Peyer's patch (tissue), 4 donors: ENCODE data around the gene IQCK. TPM values are rescaled to one million over a fixed set of nuclear protein-coding genes. Genes with fewer than 3 reads are reported as not detected.

ENCODE experiments used
- DNase-seq, 3 donors: peaks; one replicate each; pipeline ENCODE4 v3.0.0-alpha.2; 2017 to 2019
- H3K27ac ChIP-seq, 4 donors: fragments of 200-600 bp; sonication (generic); one replicate each; pipeline ENCODE4 v1.5.1; 2016 to 2019
- H3K27me3 ChIP-seq, 2 donors: fragments of 200-600 bp; sonication (generic); one replicate each; pipeline ENCODE4 v1.5.1; 2019
- H3K36me3 ChIP-seq, 3 donors: fragments of 200-600 bp; sonication (generic); one replicate each; pipeline ENCODE4 v1.5.1; 2016 to 2019
- H3K4me1 ChIP-seq, 4 donors: fragments of 200-600 bp; sonication (generic); one replicate each; pipeline ENCODE4 v1.5.1; 2016 to 2019
- H3K4me3 ChIP-seq, 4 donors: fragments of 200-600 bp; sonication (generic); 1 replicate in 3 of 4; 2 replicates in 1 of 4; pipeline ENCODE4 v1.5.1; 2016 to 2019; ENCODE audit warnings: mild to moderate bottlenecking in 1 of 4
- H3K9me3 ChIP-seq, 4 donors: fragments of 200-600 bp; sonication (generic); one replicate each; pipeline ENCODE4 v1.5.1; 2016 to 2019; ENCODE audit warnings: mild to moderate bottlenecking in 1 of 4
- POLR2A ChIP-seq, 2 donors: fragments of 450-650 bp; IDR thresholded peaks; one replicate each; pipeline ENCODE4 v1.5.1; 2017; ENCODE audit warnings: antibody characterized with exemption in 2 of 2, mild to moderate bottlenecking in 2 of 2, moderate library complexity in 2 of 2
- total RNA-seq, 4 donors: library from RNA; depleted of rRNA; stranded (reverse); fragments of >200 nt; gene quantifications; one replicate each; pipeline ENCODE4 v1.1.0, GENCODE V29; 2016
- TF ChIP-seq, protein P1 (sequence below), 6 experiments: fragments of 450-650 bp in 4 of 6; fragments of 200-600 bp in 2 of 6; sonication (generic) in 1 of 6; IDR thresholded peaks; one replicate each; pipeline ENCODE4 v1.5.1; 2017 to 2019; ENCODE audit warnings: antibody characterized with exemption in 6 of 6, mild to moderate bottlenecking in 3 of 6, moderate library complexity in 1 of 6

IQCK gene
- total RNA-seq, 4 donors from 2014 or later: 8.2 to 42.9 (median 10.3) TPM

GRCh38 chr16:19776147-19776546 lies 58.1 kb downstream of the IQCK start:
- no peak overlapping the region for H3K4me3 ChIP-seq
- H3K27ac ChIP-seq: no peak overlapping the region
- no peaks in the 10 kb centered on the region for H3K4me1 ChIP-seq
- DNase-seq: no peak
- no peaks in the 10 kb centered on the region for H3K36me3 ChIP-seq
- TF ChIP-seq, protein P1, sequence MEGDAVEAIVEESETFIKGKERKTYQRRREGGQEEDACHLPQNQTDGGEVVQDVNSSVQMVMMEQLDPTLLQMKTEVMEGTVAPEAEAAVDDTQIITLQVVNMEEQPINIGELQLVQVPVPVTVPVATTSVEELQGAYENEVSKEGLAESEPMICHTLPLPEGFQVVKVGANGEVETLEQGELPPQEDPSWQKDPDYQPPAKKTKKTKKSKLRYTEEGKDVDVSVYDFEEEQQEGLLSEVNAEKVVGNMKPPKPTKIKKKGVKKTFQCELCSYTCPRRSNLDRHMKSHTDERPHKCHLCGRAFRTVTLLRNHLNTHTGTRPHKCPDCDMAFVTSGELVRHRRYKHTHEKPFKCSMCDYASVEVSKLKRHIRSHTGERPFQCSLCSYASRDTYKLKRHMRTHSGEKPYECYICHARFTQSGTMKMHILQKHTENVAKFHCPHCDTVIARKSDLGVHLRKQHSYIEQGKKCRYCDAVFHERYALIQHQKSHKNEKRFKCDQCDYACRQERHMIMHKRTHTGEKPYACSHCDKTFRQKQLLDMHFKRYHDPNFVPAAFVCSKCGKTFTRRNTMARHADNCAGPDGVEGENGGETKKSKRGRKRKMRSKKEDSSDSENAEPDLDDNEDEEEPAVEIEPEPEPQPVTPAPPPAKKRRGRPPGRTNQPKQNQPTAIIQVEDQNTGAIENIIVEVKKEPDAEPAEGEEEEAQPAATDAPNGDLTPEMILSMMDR (IDR thresholded peaks at IDR 0.05): no peak
- TF ChIP-seq POLR2A (IDR thresholded peaks at IDR 0.05): no peak
- H3K27me3 ChIP-seq: no peaks in the 10 kb centered on the region
- no peaks in the 10 kb centered on the region for H3K9me3 ChIP-seq

DNA sequence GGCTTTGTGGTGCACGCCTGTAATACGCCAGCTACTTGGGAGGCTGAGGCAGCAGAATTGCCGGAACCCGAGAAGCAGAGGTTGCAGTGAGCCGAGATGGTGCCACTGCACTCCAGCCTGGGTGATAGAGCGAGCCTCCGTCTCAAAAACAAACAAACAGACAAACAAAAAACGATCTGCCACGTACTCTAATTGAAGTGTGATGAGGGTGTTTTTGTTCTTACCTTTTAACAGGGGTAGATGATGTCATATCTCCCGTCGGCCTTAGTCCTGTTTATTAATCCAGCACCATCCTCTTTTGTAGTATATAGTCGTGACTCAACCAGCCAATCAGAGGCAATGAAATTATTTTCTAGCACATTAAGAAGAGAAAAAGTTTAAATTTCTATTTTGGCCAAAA lies 58.5 kb downstream of the IQCK start:
- Histone ChIP-seq H3K4me1 (no peaks in the 10 kb centered on the region), H3K36me3 (no peaks in the 10 kb centered on the region), H3K4me3 (no peak overlapping the region), H3K27me3 (no peaks in the 10 kb centered on the region), H3K9me3 (no peaks in the 10 kb centered on the region), H3K27ac (no peak overlapping the region)
- no peak for DNase-seq
- TF ChIP-seq, protein P1 (IDR thresholded peaks at IDR 0.05): no peak

DNA sequence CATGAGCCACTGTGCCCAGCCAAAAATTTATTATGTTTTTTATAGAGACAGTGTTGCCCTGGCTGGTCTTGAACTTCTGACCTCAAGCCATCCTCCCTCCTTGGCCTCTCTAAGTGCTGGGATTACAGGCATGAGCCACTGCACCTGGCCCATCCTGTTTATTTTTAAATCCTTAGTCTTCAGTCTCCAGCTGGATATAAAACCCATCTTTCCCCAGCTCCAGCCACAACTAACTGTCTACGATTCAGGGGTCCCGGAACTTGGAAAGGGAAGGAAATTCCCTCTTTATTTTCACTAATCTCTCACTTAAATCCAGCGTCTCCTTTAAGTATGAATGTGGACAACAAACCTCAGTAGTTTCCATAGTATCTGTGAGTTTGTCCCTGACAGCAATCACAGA lies 62.2 kb downstream of the IQCK start:
- no peaks in the 10 kb centered on the region for H3K36me3 ChIP-seq
- H3K27ac ChIP-seq: no peak overlapping the region
- H3K27me3 ChIP-seq: no peaks in the 10 kb centered on the region
- H3K4me3 ChIP-seq: no peak overlapping the region
- no peak for TF ChIP-seq POLR2A (IDR thresholded peaks at IDR 0.05)
- TF ChIP-seq, protein P1 (IDR thresholded peaks at IDR 0.05): no peak
- no peaks in the 10 kb centered on the region for H3K4me1 ChIP-seq
- no peaks in the 10 kb centered on the region for H3K9me3 ChIP-seq
- DNase-seq: no peak

GRCh38 chr16:19781226-19781625 lies 63.2 kb downstream of the IQCK start:
- no peak for TF ChIP-seq POLR2A (IDR thresholded peaks at IDR 0.05)
- TF ChIP-seq, protein P1 (IDR thresholded peaks at IDR 0.05): no peak
- Histone ChIP-seq H3K36me3 (no peaks in the 10 kb centered on the region), H3K27me3 (no peaks in the 10 kb centered on the region), H3K4me1 (no peaks in the 10 kb centered on the region), H3K4me3 (no peak overlapping the region), H3K27ac (no peak overlapping the region), H3K9me3 (no peaks in the 10 kb centered on the region)
- DNase-seq: no peak

- H3K9me3 ChIP-seq: no peaks in the 10 kb centered on the region
- H3K27me3 ChIP-seq: no peaks in the 10 kb centered on the region
- DNase-seq: no peak
- H3K36me3 ChIP-seq: no peaks in the 10 kb centered on the region
- H3K27ac ChIP-seq: no peak overlapping the region
- H3K4me3 ChIP-seq: no peak overlapping the region
- no peak for TF ChIP-seq POLR2A (IDR thresholded peaks at IDR 0.05)
- TF ChIP-seq, protein P1 (IDR thresholded peaks at IDR 0.05): no peak
- no peaks in the 10 kb centered on the region for H3K4me1 ChIP-seq
Measured at GRCh38 chr16:19783363-19784182, 65.5 kb downstream of the IQCK start.
